ENCODE results near the gene PRND. TPM values are rescaled to one million over a fixed set of nuclear protein-coding genes. Genes with fewer than 3 reads are reported as not detected.

The PRND gene
- total RNA-seq, 3 donors from 2014 or later = not detected

GRCh38 chr20:4724459-4725262 lies 3.0 kb downstream of the PRND start:
- H3K4me1 ChIP-seq = no peaks in the 10 kb centered on the region
- H3K27ac ChIP-seq = no peak overlapping the region
- no peaks in the 10 kb centered on the region for H3K27me3 ChIP-seq
- TF ChIP-seq CTCF (IDR thresholded peaks at IDR 0.05) (no peak), POLR2A (IDR thresholded peaks at IDR 0.05) (no peak), POLR2AphosphoS5 (IDR thresholded peaks at IDR 0.05) (no peak)
- H3K4me3 ChIP-seq = no peak overlapping the region
- no peaks in the 10 kb centered on the region for H3K36me3 ChIP-seq
- no peaks in the 10 kb centered on the region for H3K9me3 ChIP-seq
- intact Hi-C loops (cut with DNase I; ENCODE audit: low total_unique reads) = loop anchor here (5.0 kb wide), 2 partner anchors 117 to 268 kb away; no protein-coding TSS in a partner anchor
- no peak for DNase-seq (ENCODE audit: low spot score in 2 of 2)

- Histone ChIP-seq H3K27me3 (no peaks in the 10 kb centered on the region), H3K4me3 (no peak overlapping the region), H3K4me1 (no peaks in the 10 kb centered on the region), H3K36me3 (no peaks in the 10 kb centered on the region), H3K9me3 (no peaks in the 10 kb centered on the region), H3K27ac (no peak overlapping the region)
- intact Hi-C loops (cut with DNase I; ENCODE audit: low total_unique reads) = loop anchor here (5.0 kb wide), 1 partner anchor 267 kb away; no protein-coding TSS in a partner anchor
- TF ChIP-seq POLR2A (IDR thresholded peaks at IDR 0.05) = no peak
- no peak for TF ChIP-seq POLR2AphosphoS5 (IDR thresholded peaks at IDR 0.05)
- TF ChIP-seq CTCF (IDR thresholded peaks at IDR 0.05) = no peak
- DNase-seq (ENCODE audit: low spot score in 2 of 2) = no peak
These were observed 3.5 kb downstream of the PRND start for GRCh38 chr20:4725263-4725550.

- no peaks in the 10 kb centered on the region for H3K9me3 ChIP-seq
- no peak for TF ChIP-seq POLR2A (IDR thresholded peaks at IDR 0.05)
- TF ChIP-seq CTCF (IDR thresholded peaks at IDR 0.05) = no peak
- no peak for TF ChIP-seq POLR2AphosphoS5 (IDR thresholded peaks at IDR 0.05)
- H3K27me3 ChIP-seq = no peaks in the 10 kb centered on the region
- DNase-seq (ENCODE audit: low spot score in 2 of 2) = no peak
- H3K4me3 ChIP-seq = peak overlapping the region in 2 of 3 donors; percentile 5 to 8
- H3K36me3 ChIP-seq = no peaks in the 10 kb centered on the region
- no peaks in the 10 kb centered on the region for H3K4me1 ChIP-seq
- intact Hi-C loops (cut with DNase I; ENCODE audit: low total_unique reads) = loop anchor here (5.0 kb wide), 1 partner anchor 265 kb away; no protein-coding TSS in a partner anchor
- H3K27ac ChIP-seq = no peak overlapping the region
These were observed 5.1 kb downstream of the PRND start for GRCh38 chr20:4726710-4727397.

- TF ChIP-seq POLR2AphosphoS5 (IDR thresholded peaks at IDR 0.05) (no peak), POLR2A (IDR thresholded peaks at IDR 0.05) (no peak)
- H3K27me3 ChIP-seq = peaks cover 0 to 9% of the 10 kb centered on the region in 2 donors
- H3K9me3 ChIP-seq = no peaks in the 10 kb centered on the region
- no peaks in the 10 kb centered on the region for H3K36me3 ChIP-seq
- no peak overlapping the region for H3K4me3 ChIP-seq
- no peaks in the 10 kb centered on the region for H3K4me1 ChIP-seq
- intact Hi-C loops (cut with DNase I; ENCODE audit: low total_unique reads) = loop anchor here (5.0 kb wide), 1 partner anchor 264 kb away; no protein-coding TSS in a partner anchor
- no peak for DNase-seq (ENCODE audit: low spot score in 2 of 2)
- H3K27ac ChIP-seq = no peak overlapping the region
These were observed 6.5 kb downstream of the PRND start for GRCh38 chr20:4728120-4728760.

GRCh38 chr20:4729265-4729664 lies 7.6 kb downstream of the PRND start:
- intact Hi-C loops (cut with DNase I; ENCODE audit: low total_unique reads) = loop anchor here (5.0 kb wide), 1 partner anchor 263 kb away; no protein-coding TSS in a partner anchor
- peaks cover 0 to 11% of the 10 kb centered on the region in 2 donors for H3K27me3 ChIP-seq
- no peaks in the 10 kb centered on the region for H3K36me3 ChIP-seq
- H3K9me3 ChIP-seq = no peaks in the 10 kb centered on the region
- no peak overlapping the region for H3K4me3 ChIP-seq
- no peak for DNase-seq (ENCODE audit: low spot score in 2 of 2)
- no peak overlapping the region for H3K27ac ChIP-seq
- TF ChIP-seq POLR2AphosphoS5 (IDR thresholded peaks at IDR 0.05) = no peak
- no peak for TF ChIP-seq POLR2A (IDR thresholded peaks at IDR 0.05)
- TF ChIP-seq CTCF (IDR thresholded peaks at IDR 0.05) = no peak
- no peaks in the 10 kb centered on the region for H3K4me1 ChIP-seq
